Stimulated activated CD8-positive, alpha-beta memory T cell treated with anti-CD3 and anti-CD28 coated beads, Interleukin-4, amount 100 ng/mL, for 48 hours (primary cell): ENCODE data around the gene TULP4.
"Not testable (repeated sequence)": the region's sequence is repeated elsewhere in the genome, so short reads cannot be mapped to it uniquely, and the experiment has no call there.

Experiments used
- DNase-seq: peaks from one replicate; pipeline ENCODE4 v3.0.0-alpha.2; 2020

The TULP4 gene

DNA sequence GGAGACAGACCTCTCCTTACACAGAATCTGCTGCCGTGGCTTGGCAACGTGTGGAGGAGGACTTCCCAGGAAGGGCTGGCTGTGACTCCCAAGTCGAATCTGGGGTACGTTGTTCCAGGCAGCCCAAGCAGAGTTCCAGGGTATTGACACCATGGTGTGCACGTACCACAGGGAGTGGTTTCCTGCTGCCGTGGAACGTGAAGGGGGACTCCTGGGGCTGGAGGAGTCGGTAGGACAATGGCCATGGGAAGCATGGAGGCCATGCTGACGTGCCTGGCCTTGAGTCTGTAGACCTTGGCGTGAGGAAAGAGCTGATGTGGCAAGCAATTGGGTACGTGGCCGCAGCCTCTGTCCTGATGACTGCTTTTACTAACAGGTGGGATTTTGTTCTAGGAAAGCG lies 119.3 kb downstream of the TULP4 start:
- no peak for DNase-seq

GRCh38 chr6:158437571-158437970 lies 125.3 kb downstream of the TULP4 start:
- no peak for DNase-seq

- DNase-seq: no peak
Measured at GRCh38 chr6:158438226-158438625, 126.0 kb downstream of the TULP4 start.

DNA sequence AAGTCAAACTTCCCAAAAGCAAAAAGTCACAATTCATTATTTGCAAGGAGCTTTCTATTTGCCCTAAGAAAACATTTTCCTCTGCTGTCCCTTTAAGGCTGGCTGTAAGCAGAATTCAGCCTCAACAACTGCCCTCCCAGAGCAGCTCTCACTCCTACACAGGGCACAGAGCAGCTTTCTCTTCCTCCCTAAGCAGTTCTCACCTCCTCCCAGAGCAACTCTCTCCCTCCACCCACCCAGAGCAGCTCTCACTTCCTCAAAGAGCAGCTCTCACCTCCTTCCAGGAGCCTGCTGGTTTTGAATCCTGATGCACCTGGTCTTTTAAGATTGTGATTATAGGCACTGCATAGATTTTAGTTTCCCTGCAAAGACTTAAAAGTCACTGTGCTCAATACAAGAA lies 127.0 kb downstream of the TULP4 start:
- DNase-seq: no peak

GRCh38 chr6:158441716-158442215 lies 129.5 kb downstream of the TULP4 start:
- DNase-seq: no peak

DNA sequence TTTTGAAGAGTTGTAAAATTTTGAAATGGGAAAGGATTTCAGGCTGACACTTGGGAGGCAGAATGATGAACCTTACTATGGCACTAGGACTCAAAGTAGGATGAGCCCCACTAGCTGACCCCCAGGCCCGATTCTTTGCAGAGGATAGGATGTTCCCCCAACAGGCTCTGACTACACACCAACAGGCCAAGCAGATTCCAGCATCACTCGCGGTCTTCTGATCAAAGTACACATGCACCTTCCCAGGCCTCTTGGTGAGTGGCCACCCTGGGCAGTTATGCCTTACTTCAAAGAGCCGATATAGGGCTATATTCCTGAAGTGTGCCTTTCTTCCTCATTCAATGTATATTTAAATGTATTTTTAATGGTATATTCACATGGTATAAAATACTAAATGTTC lies 130.0 kb downstream of the TULP4 start:
- DNase-seq: no peak

GRCh38 chr6:158445426-158446085 lies 133.3 kb downstream of the TULP4 start:
- no peak for DNase-seq

- no peak for DNase-seq
Measured at GRCh38 chr6:158448856-158449255, 136.6 kb downstream of the TULP4 start.

DNA sequence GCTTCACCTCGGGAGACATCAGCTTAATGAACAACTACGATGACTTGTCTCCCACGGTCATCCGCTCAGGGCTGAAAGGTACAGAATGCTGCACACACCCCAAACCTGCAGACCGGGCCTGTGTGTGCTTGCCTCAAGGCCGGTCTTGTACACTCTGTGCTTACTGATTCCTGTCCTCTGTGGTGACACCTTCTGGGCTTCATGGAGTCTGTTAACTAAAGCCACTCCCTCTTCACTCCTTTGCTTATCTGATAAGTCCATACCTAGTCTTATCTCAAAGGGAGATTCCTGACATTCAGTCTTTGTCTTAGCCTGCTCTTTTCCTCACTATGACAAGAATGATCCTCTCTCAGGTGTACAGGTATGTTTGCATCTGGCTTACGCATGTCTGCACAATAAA lies 139.9 kb downstream of the TULP4 start:
- no peak for DNase-seq

- DNase-seq: no peak
Measured at GRCh38 chr6:158457131-158457530, 144.9 kb downstream of the TULP4 start.

GRCh38 chr6:158457616-158458278 lies 145.5 kb downstream of the TULP4 start:
- no peak for DNase-seq

GRCh38 chr6:158459726-158460125 lies 147.5 kb downstream of the TULP4 start:
- DNase-seq: no peak

GRCh38 chr6:158460602-158461169 lies 148.4 kb downstream of the TULP4 start:
- no peak for DNase-seq

DNA sequence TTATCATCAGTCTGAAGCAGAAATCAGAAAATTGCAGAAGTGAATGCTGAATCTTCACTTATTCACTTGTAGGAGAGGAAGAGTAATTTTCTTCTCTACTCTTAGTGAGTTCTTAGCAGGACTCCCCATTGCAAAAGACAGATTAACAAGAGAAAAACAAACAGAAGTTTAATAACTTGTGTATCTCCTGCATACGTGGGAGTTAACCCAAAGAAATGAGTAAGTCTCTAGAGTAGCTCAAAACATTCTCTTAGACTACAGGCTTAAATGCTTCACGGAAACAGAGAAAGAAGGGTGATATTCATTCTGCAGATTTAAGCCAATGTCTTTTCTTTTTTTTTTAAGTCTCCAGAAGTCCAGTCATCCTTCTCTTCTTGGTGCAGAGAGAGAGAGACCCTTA lies 149.7 kb downstream of the TULP4 start:
- DNase-seq: no peak

GRCh38 chr6:158464483-158464882 lies 152.2 kb downstream of the TULP4 start:
- DNase-seq: no peak

- no peak for DNase-seq
Measured at GRCh38 chr6:158465257-158465656, 153.0 kb downstream of the TULP4 start.

- DNase-seq: no peak
Measured at GRCh38 chr6:158465747-158466146, 153.5 kb downstream of the TULP4 start.

DNA sequence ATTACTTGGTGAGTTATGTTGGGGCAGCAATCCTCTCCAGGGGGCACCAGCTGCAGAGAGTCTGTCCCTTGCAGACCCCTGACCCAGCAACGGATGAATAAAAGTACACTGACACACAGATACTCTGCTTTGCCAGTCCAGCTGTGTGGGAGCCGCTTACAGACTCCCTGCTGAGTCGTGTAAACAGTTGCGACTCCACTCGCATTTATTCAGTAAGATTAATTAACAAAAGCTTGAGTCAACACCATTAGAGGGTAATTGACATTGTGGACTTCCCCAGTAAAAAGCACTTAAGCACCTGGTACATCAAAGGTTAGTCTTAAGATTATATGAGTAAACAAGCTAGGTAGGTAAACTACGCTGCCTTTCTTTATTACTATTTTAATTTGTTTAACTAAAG lies 155.7 kb downstream of the TULP4 start:
- DNase-seq: no peak

DNA sequence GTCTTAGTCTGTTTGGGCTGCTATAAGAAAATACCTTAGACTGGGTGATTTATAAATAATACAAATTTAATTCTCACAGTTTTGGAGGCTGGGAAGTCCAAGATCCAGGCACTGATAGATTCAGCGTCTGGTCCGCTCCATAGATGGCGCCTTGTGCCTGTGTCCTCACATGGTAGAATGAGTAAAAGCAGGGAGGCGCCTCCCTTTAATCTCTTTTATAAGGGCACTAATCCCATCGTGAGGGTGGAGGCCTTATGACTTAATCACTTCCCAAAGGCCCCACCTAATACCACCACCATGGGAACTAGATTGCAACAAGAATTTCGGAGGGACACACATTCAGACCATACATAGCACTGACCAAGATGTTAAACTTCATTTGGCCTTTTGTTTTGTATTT lies 156.4 kb downstream of the TULP4 start:
- no peak for DNase-seq

- not testable (repeated sequence) for DNase-seq
Measured at GRCh38 chr6:158470023-158470422, 157.8 kb downstream of the TULP4 start.

- no peak for DNase-seq
Measured at GRCh38 chr6:158471339-158471738, 159.1 kb downstream of the TULP4 start.

GRCh38 chr6:158472447-158472846 lies 160.2 kb downstream of the TULP4 start:
- DNase-seq: no peak

DNA sequence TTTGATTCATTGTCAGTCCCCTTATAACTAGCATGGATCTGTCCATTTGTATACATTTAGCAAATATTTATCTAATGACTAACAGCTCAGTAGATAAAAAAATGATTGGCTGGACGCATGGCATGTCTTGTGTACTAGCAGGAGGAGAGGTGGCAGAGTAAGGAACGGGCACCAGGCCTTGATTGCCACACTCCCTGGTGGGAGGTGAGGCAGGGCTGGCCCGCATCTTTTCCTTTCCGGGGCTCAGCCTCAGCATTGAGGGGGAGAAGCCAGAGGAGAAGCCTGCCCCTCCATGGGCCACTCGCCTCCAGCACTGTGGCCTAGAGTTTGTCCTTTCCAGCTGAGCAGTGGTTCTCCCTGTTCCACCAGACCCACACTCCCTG lies 162.7 kb downstream of the TULP4 start:
- no peak for DNase-seq
